HCT116 (cell line): ENCODE results near the gene SFXN1. TPM values are rescaled to one million over a fixed set of nuclear protein-coding genes. Genes with fewer than 3 reads are reported as not detected.

Source experiments
- ATAC-seq: fragments of 200-7000 bp; cut with Tn5 transposase; 2 replicates; pipeline ENCODE4 v1.9.1; 2020; ENCODE audit warnings: mild to moderate bottlenecking, moderate library complexity
- BruUV-seq: library from RNA; stranded (reverse); fragments of 400-500 nt; replicated peaks from 2 replicates; lab custom pipeline; 2021; lab: Mats Ljungman, UMichigan
- CTCF ChIA-PET: fragments of 300-600 bp; sonication (Branson Sonifier 250); formaldehyde crosslinking; loops from one replicate; lab custom pipeline; 2021; ENCODE audit warnings: antibody characterized with exemption; lab: Charles Lee
- POLR2A ChIA-PET: fragments of 300-600, 350-600 bp; sonication (Branson Sonifier 250); formaldehyde crosslinking; loops from one replicate; lab custom pipeline; 2021; ENCODE audit warnings: antibody characterized with exemption; lab: Charles Lee
- RAD21 ChIA-PET, 2 experiments: fragments of 300-600 bp; sonication (Branson Sonifier 250); formaldehyde crosslinking; loops; one replicate each; lab custom pipeline; 2023; ENCODE audit warnings: low total read pairs in 2 of 2; ENCODE audit not compliant: uncharacterized antibody in 2 of 2, unreplicated experiment in 2 of 2, low non-redundant PET in 1 of 2; lab: Charles Lee
- DNase-seq: peaks from one replicate; pipeline ENCODE4 v3.0.0-alpha.2; 2010; ENCODE audit warnings: low read depth, low spot score
- H2AFZ ChIP-seq: fragments of 200-600 bp; shearing (Covaris generic), sonication (generic); 2 replicates; pipeline ENCODE4 v1.6.1; 2017; ENCODE audit warnings: low read depth, mixed run types, mixed read lengths, antibody characterized with exemption, low read length; ENCODE audit not compliant: poor library complexity, severe bottlenecking
- H3K27ac ChIP-seq: 2 replicates; pipeline ENCODE4 v1.5.1; 2012; ENCODE audit warnings: low read depth, low read length
- H3K27me3 ChIP-seq: fragments of 200-600 bp; sonication (generic); 2 replicates; pipeline ENCODE4 v1.6.1; 2016; ENCODE audit warnings: mixed run types, low read length, mixed read lengths; ENCODE audit not compliant: insufficient read depth
- H3K36me3 ChIP-seq, 2 experiments: fragments of 200-500 bp in 1 of 2; fragments of 200-600 bp in 1 of 2; sonication (Bioruptor generic) in 1 of 2; sonication (generic) in 1 of 2; 2 replicates each; pipeline versions ENCODE4 v1.5.1 to v1.6.1; 2014 to 2016; ENCODE audit warnings: low read length in 2 of 2, inconsistent platforms in 1 of 2, mixed read lengths in 1 of 2, mixed run types in 1 of 2; ENCODE audit not compliant: insufficient read depth in 2 of 2, control insufficient read depth in 1 of 2
- H3K4me1 ChIP-seq, 2 experiments: fragments of 200-600 bp in 1 of 2; sonication (generic) in 1 of 2; 2 replicates each; pipeline versions ENCODE4 v1.5.1 to v1.6.1; 2012 to 2017; ENCODE audit warnings: low read length in 2 of 2, inconsistent platforms in 1 of 2, mild to moderate bottlenecking in 1 of 2, mixed read lengths in 1 of 2, mixed run types in 1 of 2, moderate library complexity in 1 of 2; ENCODE audit not compliant: insufficient read depth in 2 of 2, control insufficient read depth in 1 of 2
- H3K4me2 ChIP-seq: fragments of 200-600 bp; sonication (generic); 2 replicates; pipeline ENCODE4 v1.6.1; 2017; ENCODE audit warnings: mixed run types, low read length, mixed read lengths
- H3K4me3 ChIP-seq, 2 experiments: fragments of 200-600 bp in 1 of 2; sonication (generic) in 1 of 2; replicated peaks in 1 of 2; 2 replicates each; pipeline ENCODE4 v1.5.1; 2011 to 2016; ENCODE audit warnings: low read length in 2 of 2, control low read depth in 1 of 2, low read depth in 1 of 2, mild to moderate bottlenecking in 1 of 2, mixed read lengths in 1 of 2, mixed run types in 1 of 2
- H3K79me2 ChIP-seq: fragments of 200-600 bp; sonication (generic); 2 replicates; pipeline ENCODE4 v1.6.1; 2017; ENCODE audit warnings: mild to moderate bottlenecking, mixed run types, low read length, moderate library complexity, mixed read lengths; ENCODE audit not compliant: insufficient read depth
- H3K9ac ChIP-seq: fragments of 200-600 bp; sonication (generic); 2 replicates; pipeline ENCODE4 v1.6.1; 2016; ENCODE audit warnings: low read length, mixed read lengths
- H3K9me2 ChIP-seq: fragments of 200-600 bp; sonication (generic), shearing (Covaris generic); 2 replicates; pipeline ENCODE4 v1.6.1; 2017; ENCODE audit warnings: mixed run types, mild to moderate bottlenecking, moderate library complexity; ENCODE audit not compliant: insufficient read depth
- H3K9me3 ChIP-seq, 2 experiments: fragments of 200-500 bp in 1 of 2; fragments of 200-600 bp in 1 of 2; sonication (Bioruptor generic) in 1 of 2; sonication (generic) in 1 of 2; 2 replicates each; pipeline ENCODE4 v1.6.1; 2014 to 2017; ENCODE audit warnings: low read length in 2 of 2, mixed read lengths in 2 of 2, inconsistent platforms in 1 of 2, low read depth in 1 of 2, mild to moderate bottlenecking in 1 of 2, mixed run types in 1 of 2, moderate library complexity in 1 of 2; ENCODE audit not compliant: control insufficient read depth in 1 of 2, insufficient read depth in 1 of 2
- H4K20me1 ChIP-seq: fragments of 200-600 bp; sonication (generic), shearing (Covaris generic); 2 replicates; pipeline ENCODE4 v1.6.1; 2017; ENCODE audit warnings: mixed run types, mild to moderate bottlenecking, moderate library complexity; ENCODE audit not compliant: insufficient read depth
- CEBPB ChIP-seq: IDR thresholded peaks from 2 replicates; pipeline ENCODE4 v1.6.1; 2012; ENCODE audit warnings: low read depth
- EGR1 ChIP-seq: IDR thresholded peaks from 2 replicates; pipeline ENCODE4 v1.6.1; 2012; ENCODE audit warnings: low read depth
- ELF1 ChIP-seq: IDR thresholded peaks from 2 replicates; pipeline ENCODE4 v1.6.1; 2012; ENCODE audit warnings: low read depth, borderline replicate concordance
- EZH2 ChIP-seq: fragments of 200-600 bp; sonication (generic); IDR thresholded peaks from 2 replicates; pipeline ENCODE4 v1.6.1; 2017; ENCODE audit warnings: antibody characterized with exemption, mixed run types
- EZH2phosphoT487 ChIP-seq: fragments of 200-600 bp; IDR thresholded peaks from 2 replicates; pipeline ENCODE4 v1.6.1; 2018; ENCODE audit warnings: antibody characterized with exemption, borderline replicate concordance
- FOSL1 ChIP-seq: IDR thresholded peaks from 2 replicates; pipeline ENCODE4 v1.6.1; 2012; ENCODE audit warnings: low read depth
- POLR2A ChIP-seq: IDR thresholded peaks from 2 replicates; pipeline ENCODE4 v1.7.0; 2011; ENCODE audit warnings: borderline replicate concordance; ENCODE audit not compliant: insufficient read depth, insufficient read length; ENCODE audit errors: extremely low read depth
- POLR2AphosphoS5 ChIP-seq: IDR thresholded peaks from 2 replicates; pipeline ENCODE4 v1.6.1; 2011; ENCODE audit warnings: mild to moderate bottlenecking, low read depth, low read length, moderate library complexity
- RAD21 ChIP-seq: IDR thresholded peaks from 2 replicates; pipeline ENCODE4 v1.6.1; 2012; ENCODE audit warnings: low read depth, mild to moderate bottlenecking
- REST ChIP-seq: IDR thresholded peaks from 2 replicates; pipeline ENCODE4 v1.6.1; 2012; ENCODE audit warnings: low read depth
- SP1 ChIP-seq: IDR thresholded peaks from 2 replicates; pipeline ENCODE4 v1.6.1; 2012; ENCODE audit warnings: low read depth
- SRF ChIP-seq: IDR thresholded peaks from 2 replicates; pipeline ENCODE4 v1.6.1; 2012; ENCODE audit warnings: low read depth
- TCF7L2 ChIP-seq: IDR thresholded peaks from 2 replicates; pipeline ENCODE4 v1.7.0; 2011; ENCODE audit warnings: borderline replicate concordance, inconsistent platforms; ENCODE audit not compliant: insufficient read depth, insufficient read length; ENCODE audit errors: extremely low read depth
- YY1 ChIP-seq: IDR thresholded peaks from 2 replicates; pipeline ENCODE4 v1.6.1; 2011; ENCODE audit warnings: low read length, low read depth, moderate library complexity, mild to moderate bottlenecking; ENCODE audit not compliant: insufficient replicate concordance; ENCODE audit errors: extremely low read depth
- intact Hi-C: fragments of 100-400 bp; cut with micrococcal nuclease; formaldehyde crosslinking; loops from 2 replicates; pipeline ENCODE4 v1.10.0; 2022
- total RNA-seq: library from RNA; stranded (reverse); gene quantifications from one replicate; pipeline ENCODE4 v1.2.1, GENCODE V29; 2021; ENCODE audit not compliant: unreplicated experiment
- TF ChIP-seq, protein P1 (sequence below): IDR thresholded peaks from 2 replicates; pipeline ENCODE4 v1.6.1; 2012

Gene SFXN1
- total RNA-seq, 1 experiment from 2014 or later: 145 TPM

DNA sequence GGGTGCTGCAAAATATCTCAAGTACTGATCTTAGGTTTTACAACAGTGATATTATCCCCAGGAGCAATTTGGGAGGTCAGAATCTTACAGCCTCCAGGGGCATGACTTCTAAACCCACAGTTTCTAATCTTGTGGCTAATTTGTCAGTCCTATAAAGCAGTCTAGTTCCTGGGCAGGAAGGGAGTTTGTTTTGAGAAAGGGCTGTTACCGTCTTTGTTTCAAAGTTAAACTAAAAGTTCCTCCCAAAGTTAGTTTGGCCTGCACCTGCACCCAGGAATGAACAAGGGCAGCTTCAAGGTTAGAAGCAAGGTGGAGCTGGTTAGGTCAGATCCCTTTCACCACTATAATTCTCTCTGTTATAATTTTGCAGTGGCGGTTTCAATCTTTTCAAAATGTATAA is 81.7 kb downstream of the SFXN1 start:
- ATAC-seq: no peak
- H2AFZ ChIP-seq: no peak overlapping the region
- no peaks in the 10 kb centered on the region for H3K79me2 ChIP-seq
- H3K4me1 ChIP-seq: no peaks in the 10 kb centered on the region
- no peaks in the 10 kb centered on the region for H3K9me2 ChIP-seq
- H4K20me1 ChIP-seq: no peaks in the 10 kb centered on the region
- no peak for TF ChIP-seq YY1
- intact Hi-C loops: no loop called here
- no peak overlapping the region for H3K4me3 ChIP-seq
- H3K4me2 ChIP-seq: no peak overlapping the region
- DNase-seq: no peak
- ChIA-PET CTCF (interaction anchor here (1.0 kb wide), 1 partner anchor 26 kb away, joined by 3 read pairs; no protein-coding TSS in a partner anchor), RAD21 (interaction anchor here in 1 of 2 experiments (0.7 kb wide), 1 partner anchor 601 kb away, joined by 3 read pairs; no protein-coding TSS in a partner anchor), POLR2A (no interaction called here)
- H3K36me3 ChIP-seq: no peaks in the 10 kb centered on the region
- no peak overlapping the region for H3K27ac ChIP-seq
- H3K27me3 ChIP-seq: peaks cover 21% of the 10 kb centered on the region
- H3K9ac ChIP-seq: no peak overlapping the region
- no peaks in the 10 kb centered on the region for H3K9me3 ChIP-seq
- no TSS peak for BruUV-seq

GRCh38 chr5:175561085-175561484 is 82.7 kb downstream of the SFXN1 start:
- no peaks in the 10 kb centered on the region for H3K9me2 ChIP-seq
- ATAC-seq: no peak
- no TSS peak for BruUV-seq
- TF ChIP-seq SP1: no peak
- TF ChIP-seq, protein P1, sequence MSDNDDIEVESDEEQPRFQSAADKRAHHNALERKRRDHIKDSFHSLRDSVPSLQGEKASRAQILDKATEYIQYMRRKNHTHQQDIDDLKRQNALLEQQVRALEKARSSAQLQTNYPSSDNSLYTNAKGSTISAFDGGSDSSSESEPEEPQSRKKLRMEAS: no peak
- TF ChIP-seq SRF: no peak
- TF ChIP-seq EZH2phosphoT487: no peak
- TF ChIP-seq FOSL1: no peak
- no peak for TF ChIP-seq EZH2
- no peak for TF ChIP-seq EGR1
- no peak for TF ChIP-seq ELF1
- no peak for TF ChIP-seq POLR2AphosphoS5
- TF ChIP-seq YY1: no peak
- TF ChIP-seq POLR2A: no peak
- no peak for TF ChIP-seq TCF7L2
- TF ChIP-seq CEBPB: no peak
- no peak for TF ChIP-seq REST
- TF ChIP-seq RAD21: no peak
- TF ChIP-seq, all 23 proteins: peak for 0
- no peak overlapping the region for H3K4me2 ChIP-seq
- POLR2A ChIA-PET: no interaction called here
- H3K27me3 ChIP-seq: peaks cover 21% of the 10 kb centered on the region
- no peaks in the 10 kb centered on the region for H3K4me1 ChIP-seq
- no peak overlapping the region for H3K4me3 ChIP-seq
- H3K79me2 ChIP-seq: no peaks in the 10 kb centered on the region
- CTCF ChIA-PET: no interaction called here
- H3K36me3 ChIP-seq: no peaks in the 10 kb centered on the region
- H2AFZ ChIP-seq: no peak overlapping the region
- H3K9me3 ChIP-seq: no peaks in the 10 kb centered on the region
- intact Hi-C loops: no loop called here
- RAD21 ChIA-PET: no interaction called here
- no peak overlapping the region for H3K9ac ChIP-seq
- no peaks in the 10 kb centered on the region for H4K20me1 ChIP-seq
- DNase-seq: no peak
- H3K27ac ChIP-seq: no peak overlapping the region
